Measurements from ENCODE around the gene METTL3.
"Not testable (repeated sequence)": the region's sequence is repeated elsewhere in the genome, so short reads cannot be mapped to it uniquely, and the experiment has no call there.

METTL3 gene

DNA sequence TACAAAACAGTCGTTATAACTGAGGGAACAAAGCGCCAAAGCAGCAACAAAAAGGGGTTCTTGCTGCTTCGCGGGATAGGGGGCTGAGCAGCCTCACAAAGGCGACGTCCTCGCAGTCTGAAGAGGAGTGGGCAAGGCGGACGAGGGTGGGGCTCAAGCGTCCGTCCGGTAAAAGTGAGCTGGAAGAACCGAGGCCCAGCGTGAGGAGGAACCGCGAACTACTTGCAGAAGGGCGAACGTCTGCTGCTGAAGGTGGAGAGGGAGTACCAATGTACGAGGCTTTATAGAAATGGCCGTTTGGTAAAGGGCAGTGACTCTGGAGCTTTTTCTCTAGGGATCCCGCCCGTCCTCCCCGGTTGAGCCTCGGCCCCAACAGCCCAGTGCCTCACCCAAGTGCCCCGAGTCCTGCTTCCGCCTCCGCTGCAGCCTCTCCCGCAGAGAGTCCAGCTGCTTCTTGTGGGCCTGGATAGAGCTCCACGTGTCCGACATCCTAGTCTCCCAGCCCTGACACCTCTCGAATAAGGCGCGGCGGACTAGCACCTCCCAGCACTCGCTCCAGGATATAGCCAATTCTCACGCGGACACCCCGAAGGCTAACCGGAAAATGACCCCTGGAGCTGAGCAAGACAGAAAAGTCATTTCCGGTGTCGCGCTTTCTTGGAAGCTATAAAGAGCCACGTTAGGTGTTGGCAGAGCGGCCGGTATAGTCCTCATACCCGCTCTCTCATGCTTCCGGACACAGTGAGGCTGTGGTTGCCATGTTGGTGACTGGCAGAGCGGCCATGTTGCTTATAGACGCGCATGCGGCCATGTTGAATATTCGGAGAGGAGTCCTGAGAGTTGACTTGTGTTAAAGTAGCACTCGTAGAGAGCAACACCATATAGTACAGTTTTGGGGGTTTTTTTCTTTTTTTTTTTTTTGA lies at the start of gene METTL3:
Gene METTL3, minus strand, starts transcription at position 606 of the 923 bp plus-strand sequence. Its CDS starts 117 bp downstream, at position 489.
- peak; percentile 97 for DNase-seq

- no peak for DNase-seq
These were observed 47.6 kb upstream of the METTL3 start for GRCh38 chr14:21558703-21559170.

- peak; percentile 73 to 87 for DNase-seq
These were observed 46.2 kb upstream of the METTL3 start for GRCh38 chr14:21557084-21557901.

- no peak for DNase-seq
These were observed 45.4 kb upstream of the METTL3 start for GRCh38 chr14:21556378-21557083.

DNA sequence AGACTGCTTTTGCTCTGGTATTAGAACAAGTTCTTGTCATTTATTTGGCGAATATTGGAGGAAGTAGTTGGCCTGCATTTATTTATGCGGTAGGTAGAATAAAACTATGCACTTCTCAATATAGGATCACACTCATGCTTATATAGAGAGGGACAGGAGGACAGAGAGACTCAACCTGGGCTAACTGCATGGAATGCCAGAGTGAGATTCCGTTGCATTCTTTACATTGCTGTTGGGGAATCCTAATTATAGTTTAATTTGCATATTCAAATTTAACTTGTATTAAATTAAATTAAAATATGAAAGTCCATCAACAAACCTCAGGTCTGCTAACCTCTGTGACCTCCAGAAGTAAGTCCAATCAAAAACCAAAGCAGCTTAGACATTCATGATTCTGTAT lies 42.1 kb upstream of the METTL3 start:
- DNase-seq: no peak

- DNase-seq: not testable (repeated sequence)
These were observed 33.4 kb upstream of the METTL3 start for GRCh38 chr14:21544588-21544987.

- DNase-seq: no peak
These were observed 32.8 kb upstream of the METTL3 start for GRCh38 chr14:21543963-21544362.

GRCh38 chr14:21543521-21543960 lies 32.4 kb upstream of the METTL3 start:
- no peak for DNase-seq

- no peak for DNase-seq
These were observed 30.4 kb upstream of the METTL3 start for GRCh38 chr14:21541413-21542074.

- no peak for DNase-seq
These were observed 28.2 kb upstream of the METTL3 start for GRCh38 chr14:21539189-21539940.

- no peak for DNase-seq
These were observed 25.9 kb upstream of the METTL3 start for GRCh38 chr14:21537090-21537424.

- DNase-seq: no peak
These were observed 25.4 kb upstream of the METTL3 start for GRCh38 chr14:21536418-21537089.

- no peak for DNase-seq
These were observed 24.6 kb upstream of the METTL3 start for GRCh38 chr14:21535545-21536417.

- DNase-seq: no peak
These were observed 23.4 kb upstream of the METTL3 start for GRCh38 chr14:21534576-21534975.

DNA sequence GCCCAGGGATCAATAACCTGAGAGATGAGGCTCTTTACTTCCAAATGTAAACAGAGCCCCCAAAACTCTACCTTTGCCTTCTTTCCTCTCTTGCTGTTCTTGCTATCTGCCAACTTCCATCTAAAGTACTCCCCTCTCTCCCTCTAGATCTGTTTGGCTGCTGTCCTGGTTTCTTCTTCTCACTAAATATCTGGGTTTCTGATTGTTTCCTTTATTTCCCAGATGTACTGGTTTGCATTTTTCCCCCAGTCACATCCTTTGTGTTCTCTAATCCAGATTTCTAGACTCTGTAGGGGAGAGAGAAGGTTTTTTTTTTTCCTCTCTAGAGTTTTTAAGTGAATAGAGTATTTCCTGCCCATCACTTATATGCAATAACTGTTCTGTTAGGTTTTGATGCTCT lies 22.2 kb upstream of the METTL3 start:
- no peak for DNase-seq

- DNase-seq: no peak
These were observed 18.4 kb upstream of the METTL3 start for GRCh38 chr14:21529515-21529914.

DNA sequence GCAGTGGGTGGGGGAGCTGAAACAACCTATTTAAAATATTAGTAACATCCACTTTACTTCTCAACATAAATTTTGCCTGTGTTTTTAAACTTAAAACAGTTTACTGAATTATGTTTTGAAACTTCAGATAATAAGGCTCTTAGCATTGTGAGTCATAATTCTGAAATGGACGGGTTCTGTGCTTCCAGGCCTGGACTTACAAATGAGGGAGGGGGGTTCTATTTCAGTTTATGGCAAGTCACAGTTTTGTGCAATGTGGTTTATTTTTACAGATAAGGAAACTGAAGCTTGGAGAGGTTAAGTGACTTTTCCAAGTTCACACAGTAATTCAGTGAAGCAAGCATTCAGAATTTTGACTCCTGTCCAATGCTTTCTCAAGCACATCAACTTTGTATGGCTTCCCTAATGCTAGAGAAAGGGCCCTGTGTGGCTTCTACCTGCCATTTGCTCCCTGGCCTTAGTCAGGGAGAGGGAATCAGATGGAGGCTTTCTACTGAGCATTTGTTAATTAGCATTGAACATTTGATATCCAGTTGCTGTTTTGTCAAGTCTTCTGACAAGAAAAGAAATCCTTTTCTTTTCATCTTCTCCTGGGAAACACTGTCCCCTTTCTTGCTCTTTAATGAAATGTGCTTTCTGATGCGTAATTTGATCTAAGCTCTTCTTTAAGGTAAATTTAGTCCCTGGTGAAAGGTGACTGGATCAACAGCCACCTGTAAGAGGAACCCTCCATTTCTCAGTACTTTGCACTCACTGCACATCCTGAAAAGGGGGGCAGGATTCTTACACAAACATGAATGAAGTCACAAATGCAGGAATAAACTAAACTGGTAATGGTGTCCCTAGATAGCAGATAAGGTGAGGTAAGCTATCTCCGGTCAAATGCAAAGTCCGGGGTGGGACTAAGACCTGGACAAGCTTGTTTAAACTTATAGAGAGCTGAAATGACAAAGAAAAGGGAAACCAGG lies 17.5 kb upstream of the METTL3 start:
- DNase-seq: no peak

GRCh38 chr14:21527318-21527679 lies 16.2 kb upstream of the METTL3 start:
- DNase-seq: no peak
